HG02884 (cell line): ENCODE measurements around the gene HM13.
A peak's percentile ranks its signal among the peaks of the same experiment; 100 is the strongest.
"Not testable (repeated sequence)": the region's sequence is repeated elsewhere in the genome, so short reads cannot be mapped to it uniquely, and the experiment has no call there.

Experiments
- ATAC-seq: cut with Tn5 transposase; IDR thresholded peaks from one replicate; pipeline ENCODE4 v1.9.1; 2021; ENCODE audit warnings: mild to moderate bottlenecking, moderate library complexity; ENCODE audit not compliant: unreplicated experiment

The HM13 gene

GRCh38 chr20:31497838-31498540, 16.3 kb upstream of the HM13 start:
- no peak for ATAC-seq

- ATAC-seq: no peak
These were observed 13.7 kb upstream of the HM13 start for GRCh38 chr20:31500527-31500926.

- ATAC-seq: peak; percentile 96
These were observed 11.2 kb upstream of the HM13 start for GRCh38 chr20:31502884-31503673.

GRCh38 chr20:31505903-31506302, 8.3 kb upstream of the HM13 start:
- ATAC-seq: no peak

GRCh38 chr20:31508517-31509244, 5.6 kb upstream of the HM13 start:
- no peak for ATAC-seq

GRCh38 chr20:31515072-31515774, 981 bp downstream of the HM13 start:
- ATAC-seq: no peak

- no peak for ATAC-seq
These were observed 1.5 kb downstream of the HM13 start for GRCh38 chr20:31515775-31516107.

GRCh38 chr20:31516166-31516565, 1.9 kb downstream of the HM13 start:
- no peak for ATAC-seq

GRCh38 chr20:31516651-31517050, 2.4 kb downstream of the HM13 start:
- no peak for ATAC-seq

- ATAC-seq: no peak
These were observed 3.1 kb downstream of the HM13 start for GRCh38 chr20:31517373-31517772.

- not testable (repeated sequence) for ATAC-seq
These were observed 7.0 kb downstream of the HM13 start for GRCh38 chr20:31521267-31521666.

GRCh38 chr20:31522731-31523130, 8.5 kb downstream of the HM13 start:
- no peak for ATAC-seq

GRCh38 chr20:31523361-31524283, 9.4 kb downstream of the HM13 start:
- no peak for ATAC-seq

GRCh38 chr20:31527266-31527665, 13.0 kb downstream of the HM13 start:
- no peak for ATAC-seq

GRCh38 chr20:31535298-31535697, 21.1 kb downstream of the HM13 start:
- no peak for ATAC-seq

GRCh38 chr20:31536575-31536974, 22.3 kb downstream of the HM13 start:
- no peak for ATAC-seq

GRCh38 chr20:31537116-31537871, 23.1 kb downstream of the HM13 start:
- ATAC-seq: no peak

GRCh38 chr20:31537890-31538289, 23.6 kb downstream of the HM13 start:
- ATAC-seq: no peak

GRCh38 chr20:31538326-31538725, 24.1 kb downstream of the HM13 start:
- no peak for ATAC-seq
